Measurements from ENCODE around the gene RAB40C. TPM values are rescaled to one million over a fixed set of nuclear protein-coding genes. Genes with fewer than 3 reads are reported as not detected.

Gene RAB40C
- total RNA-seq, 1 donor from 2014 or later, result 17.3 TPM

DNA sequence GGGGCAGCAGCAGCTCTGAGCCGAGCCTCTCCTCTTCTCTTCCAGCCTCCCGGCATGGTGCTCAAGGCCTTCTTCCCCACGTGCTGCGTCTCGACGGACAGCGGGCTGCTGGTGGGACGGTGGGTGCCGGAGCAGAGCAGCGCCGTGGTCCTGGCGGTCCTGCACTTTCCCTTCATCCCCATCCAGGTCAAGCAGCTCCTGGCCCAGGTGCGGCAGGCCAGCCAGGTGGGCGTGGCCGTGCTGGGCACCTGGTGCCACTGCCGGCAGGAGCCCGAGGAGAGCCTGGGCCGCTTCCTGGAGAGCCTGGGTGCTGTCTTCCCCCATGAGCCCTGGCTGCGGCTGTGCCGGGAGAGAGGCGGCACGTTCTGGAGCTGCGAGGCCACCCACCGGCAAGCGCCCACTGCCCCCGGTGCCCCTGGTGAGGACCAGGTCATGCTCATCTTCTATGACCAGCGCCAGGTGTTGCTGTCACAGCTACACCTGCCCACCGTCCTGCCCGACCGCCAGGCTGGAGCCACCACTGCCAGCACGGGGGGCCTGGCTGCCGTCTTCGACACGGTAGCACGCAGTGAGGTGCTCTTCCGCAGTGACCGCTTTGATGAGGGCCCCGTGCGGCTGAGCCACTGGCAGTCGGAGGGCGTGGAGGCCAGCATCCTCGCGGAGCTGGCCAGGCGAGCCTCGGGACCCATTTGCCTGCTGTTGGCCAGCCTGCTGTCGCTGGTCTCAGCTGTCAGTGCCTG, 15.7 kb upstream of the RAB40C start:
- DNase-seq (ENCODE audit: low spot score), result no peak

DNA sequence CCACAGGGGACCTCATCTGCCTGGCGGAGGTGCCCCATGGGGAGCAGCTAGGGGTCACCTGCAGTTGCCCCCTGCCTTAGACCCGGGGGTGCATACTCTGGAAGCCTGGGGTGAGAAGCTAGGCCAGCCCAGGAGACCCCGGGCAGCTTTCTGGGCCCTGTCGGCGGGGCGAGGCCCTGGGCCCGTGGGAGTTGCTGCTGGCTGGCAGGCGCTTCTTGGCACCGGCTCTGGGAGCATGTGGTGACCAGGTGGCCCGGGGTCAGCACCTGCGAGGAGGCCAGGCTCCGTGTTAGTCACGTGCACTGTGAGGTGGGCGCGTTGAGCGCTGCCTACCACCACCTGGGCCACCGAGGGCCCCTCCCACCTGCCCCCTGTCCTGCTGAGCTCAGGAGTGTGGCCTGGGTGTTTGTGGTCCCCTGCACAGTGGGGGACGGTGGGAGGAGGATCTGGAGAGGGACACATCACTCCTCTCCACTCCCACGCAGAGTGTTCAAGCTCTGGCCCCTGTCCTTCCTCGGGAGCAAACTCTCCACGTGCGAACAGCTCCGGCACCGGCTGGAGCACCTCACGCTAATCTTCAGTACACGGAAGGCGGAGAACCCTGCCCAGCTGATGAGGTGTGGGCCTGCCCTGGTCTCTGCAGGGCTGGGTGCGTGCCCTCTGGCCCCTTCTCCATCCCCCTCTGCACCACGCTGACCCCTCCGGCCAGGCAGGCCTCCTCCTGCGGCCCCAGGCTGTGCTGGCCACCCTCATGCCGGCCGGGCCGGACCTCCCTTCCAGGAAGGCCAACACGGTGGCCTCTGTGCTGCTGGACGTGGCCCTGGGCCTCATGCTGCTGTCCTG, 14.3 kb upstream of the RAB40C start:
- no peak for DNase-seq (ENCODE audit: low spot score)

DNA sequence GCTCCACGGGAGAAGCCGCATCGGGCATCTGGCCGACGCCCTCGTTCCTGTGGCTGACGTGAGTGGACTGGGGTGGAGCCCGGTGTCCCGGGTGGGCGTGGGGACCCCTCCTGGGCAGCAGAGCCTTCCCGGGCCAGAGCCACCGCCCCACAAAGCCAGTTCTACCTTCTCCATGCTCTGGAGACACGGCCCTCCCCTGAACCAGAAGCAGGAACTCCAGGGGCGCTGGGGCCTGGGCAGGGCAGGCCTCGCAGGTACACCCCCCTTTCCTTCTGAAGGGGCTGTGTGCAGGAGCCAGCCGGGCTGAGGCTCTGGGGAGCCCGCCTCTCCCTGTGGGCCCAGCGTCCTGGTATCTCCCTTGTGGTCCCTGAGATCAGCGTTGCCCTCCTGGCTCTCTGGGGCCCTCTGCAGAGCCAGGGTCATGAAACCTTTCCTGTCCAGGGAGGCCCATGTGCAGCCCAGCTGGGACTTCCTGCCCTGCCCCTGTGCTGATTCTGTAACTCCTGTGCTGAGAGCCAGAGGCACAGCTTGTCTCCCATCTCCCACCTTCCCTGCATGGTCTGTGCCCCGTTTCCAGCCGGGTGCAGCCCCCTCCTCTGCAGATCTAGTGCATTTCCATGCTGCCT, 13.6 kb upstream of the RAB40C start:
- no peak for DNase-seq (ENCODE audit: low spot score)

DNA sequence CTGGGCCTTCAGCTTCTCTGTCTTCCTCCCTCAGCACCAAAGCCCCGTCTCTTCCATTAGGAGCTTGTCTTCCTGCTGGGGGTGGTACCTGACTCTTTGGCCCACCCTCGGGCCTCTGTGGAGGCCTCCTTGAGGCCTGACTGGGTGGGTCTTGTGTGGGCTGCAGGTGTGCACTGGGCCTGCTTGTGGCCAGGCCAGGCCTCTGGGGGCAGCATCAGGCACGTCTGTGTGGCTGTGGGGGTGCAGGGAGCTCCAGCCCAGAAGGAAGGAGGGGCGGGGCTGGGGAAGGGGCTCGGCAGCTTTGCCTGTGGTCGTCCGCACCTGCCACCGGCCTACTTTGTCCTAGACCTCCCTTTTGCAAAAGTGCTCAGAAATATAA, 13.1 kb upstream of the RAB40C start:
- no peak for DNase-seq (ENCODE audit: low spot score)

DNA sequence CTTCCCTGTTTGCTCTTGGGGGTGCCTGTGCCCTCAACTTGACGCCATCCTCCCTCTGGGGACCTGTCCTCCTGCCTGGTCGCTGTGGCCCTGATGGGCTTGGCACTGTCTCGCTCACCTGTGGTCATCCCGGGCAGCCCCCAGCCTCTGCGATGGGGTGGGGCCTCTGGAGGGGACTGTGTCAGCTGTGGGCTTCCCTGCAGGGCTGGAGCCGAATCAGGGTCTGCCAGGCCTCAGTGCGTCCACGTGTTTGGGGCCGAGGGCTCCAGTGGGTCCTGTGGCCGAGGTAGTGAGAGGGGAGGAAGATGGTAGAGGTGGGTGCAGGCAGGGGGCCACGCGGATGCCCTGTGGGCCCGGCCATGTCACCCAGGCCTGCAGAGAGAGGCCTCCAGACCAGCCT, 12.1 kb upstream of the RAB40C start:
- no peak for DNase-seq (ENCODE audit: low spot score)

DNA sequence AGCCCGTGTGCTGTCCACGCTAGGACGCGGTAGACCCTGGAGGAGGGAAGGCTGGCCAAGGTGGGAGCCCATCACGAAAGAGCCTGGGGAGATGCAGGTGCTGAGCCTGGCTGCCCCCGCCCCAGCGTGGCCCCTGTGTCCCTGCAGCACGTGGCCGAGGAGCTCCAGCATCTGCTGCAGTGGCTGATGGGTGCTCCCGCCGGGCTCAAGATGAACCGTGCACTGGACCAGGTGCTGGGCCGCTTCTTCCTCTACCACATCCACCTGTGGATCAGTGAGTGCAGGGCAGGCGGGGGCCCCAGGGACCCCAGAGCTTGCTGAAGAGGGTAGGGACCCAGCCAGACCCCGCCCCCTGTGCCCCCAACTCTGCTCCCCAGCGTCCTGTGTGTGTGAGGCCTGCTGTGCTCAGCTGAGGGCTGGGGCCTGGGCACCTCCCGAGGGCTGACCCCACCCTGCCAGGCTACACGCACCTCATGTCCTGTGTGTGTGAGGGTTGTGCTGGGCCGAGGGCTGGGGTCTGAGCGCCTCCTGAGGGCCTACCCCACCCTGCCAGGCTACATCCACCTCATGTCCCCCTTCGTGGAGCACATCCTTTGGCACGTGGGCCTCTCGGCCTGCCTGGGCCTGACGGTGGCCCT, 11.5 kb upstream of the RAB40C start:
- no peak for DNase-seq (ENCODE audit: low spot score)

DNA sequence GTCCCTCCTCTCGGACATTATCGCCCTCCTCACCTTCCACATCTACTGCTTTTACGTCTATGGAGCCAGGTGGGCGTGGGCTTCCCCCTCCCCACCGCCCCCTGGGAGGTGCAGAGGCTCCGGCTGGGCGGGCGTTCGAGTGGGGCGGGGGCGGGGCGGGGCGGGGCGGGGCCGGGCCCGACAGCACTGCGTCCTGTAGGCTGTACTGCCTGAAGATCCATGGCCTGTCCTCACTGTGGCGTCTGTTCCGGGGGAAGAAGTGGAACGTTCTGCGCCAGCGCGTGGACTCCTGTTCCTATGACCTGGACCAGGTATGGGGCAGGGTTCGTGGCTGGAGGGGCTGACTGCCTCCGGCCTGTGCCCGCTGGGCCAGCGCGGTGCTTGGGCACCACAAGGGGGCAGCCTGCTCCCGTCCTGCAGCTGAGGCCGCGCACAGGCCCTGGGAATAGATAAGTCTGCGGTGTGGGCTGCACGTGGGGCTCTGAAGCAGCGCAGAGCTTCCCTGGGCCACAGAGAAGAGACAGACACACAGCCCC, 10.9 kb upstream of the RAB40C start:
- no peak for DNase-seq (ENCODE audit: low spot score)

DNA sequence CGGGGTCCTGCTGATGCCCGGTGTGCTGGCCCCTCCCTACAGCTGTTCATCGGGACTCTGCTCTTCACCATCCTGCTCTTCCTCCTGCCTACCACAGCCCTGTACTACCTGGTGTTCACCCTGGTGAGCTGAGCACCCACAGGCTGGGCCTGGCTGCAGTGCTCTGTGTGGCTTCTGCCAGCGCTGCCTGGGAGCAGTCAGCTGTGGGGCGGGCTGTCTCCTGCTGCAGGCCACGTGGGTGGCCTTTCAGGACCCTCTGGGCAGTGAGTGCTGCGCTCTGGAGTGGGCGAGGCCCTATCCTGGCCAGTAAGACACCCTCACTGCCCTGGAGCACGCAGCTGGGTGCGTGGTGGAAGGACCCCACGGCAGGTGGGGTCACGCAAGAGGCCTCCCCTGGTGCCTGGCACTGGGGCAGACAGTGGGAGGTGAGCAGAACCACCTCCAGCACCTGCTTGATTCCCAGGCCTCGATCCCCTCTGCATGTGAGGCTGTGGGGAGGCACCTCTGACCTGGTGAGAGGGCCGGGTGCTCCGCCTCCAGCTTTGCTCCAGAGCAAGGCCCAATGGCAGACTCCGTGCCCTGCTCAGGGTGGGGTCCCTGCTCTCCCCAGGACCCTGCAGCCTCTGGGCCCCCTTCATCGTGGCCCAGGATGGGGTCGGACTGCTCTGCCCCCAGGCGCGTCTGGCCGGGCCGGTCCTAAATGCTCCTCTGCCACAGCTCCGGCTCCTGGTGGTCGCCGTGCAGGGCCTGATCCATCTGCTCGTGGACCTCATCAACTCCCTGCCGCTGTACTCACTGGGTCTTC, 9.5 kb upstream of the RAB40C start:
- no peak for DNase-seq (ENCODE audit: low spot score)

DNA sequence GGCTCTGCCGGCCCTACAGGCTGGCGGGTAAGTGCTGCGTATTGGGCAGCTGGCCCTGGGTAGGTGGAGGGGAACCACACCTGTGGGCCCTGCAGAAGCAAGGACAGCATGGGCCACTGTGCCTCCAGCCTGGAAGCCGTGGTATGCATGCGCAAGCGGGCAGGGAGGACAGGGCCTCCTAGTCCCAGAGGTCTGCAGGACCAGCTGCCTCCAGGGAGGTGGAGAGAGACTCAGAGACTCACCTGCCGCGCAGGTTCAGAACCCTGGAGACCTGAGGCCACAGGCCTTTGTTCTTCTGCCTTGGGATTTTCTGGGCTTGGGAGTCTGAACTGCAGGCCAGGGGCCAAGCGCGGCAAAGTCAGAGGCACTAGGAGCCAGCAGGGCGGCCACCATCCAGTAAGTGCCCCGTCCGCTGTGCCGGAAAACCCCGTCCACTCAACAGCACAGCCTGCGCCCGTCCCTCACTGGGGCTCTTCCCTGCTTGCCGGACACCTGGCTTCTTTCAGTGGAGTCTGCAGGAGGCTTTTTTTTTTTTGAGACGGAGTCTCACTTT, 8.8 kb upstream of the RAB40C start:
- DNase-seq (ENCODE audit: low spot score), result no peak

DNA sequence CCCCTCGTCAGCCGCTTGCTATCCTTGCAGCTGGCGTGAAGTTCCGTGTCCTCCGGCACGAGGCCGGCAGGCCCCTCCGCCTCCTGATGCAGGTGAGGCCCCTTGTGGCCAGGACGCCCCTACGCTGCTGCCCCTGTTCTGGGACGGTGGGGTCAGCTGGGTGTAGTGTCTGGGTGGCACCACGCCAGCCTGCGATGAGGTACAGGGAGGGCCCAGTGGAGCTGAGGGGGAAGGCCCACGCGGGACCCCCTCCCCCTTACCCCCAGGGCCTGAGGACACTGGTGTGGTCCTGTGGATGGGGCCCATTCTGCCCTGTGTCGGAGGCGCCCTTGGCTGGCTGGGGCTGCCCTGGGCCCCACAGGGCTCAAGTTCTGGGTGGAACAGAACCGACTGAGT, 7.7 kb upstream of the RAB40C start:
- no peak for DNase-seq (ENCODE audit: low spot score)

DNA sequence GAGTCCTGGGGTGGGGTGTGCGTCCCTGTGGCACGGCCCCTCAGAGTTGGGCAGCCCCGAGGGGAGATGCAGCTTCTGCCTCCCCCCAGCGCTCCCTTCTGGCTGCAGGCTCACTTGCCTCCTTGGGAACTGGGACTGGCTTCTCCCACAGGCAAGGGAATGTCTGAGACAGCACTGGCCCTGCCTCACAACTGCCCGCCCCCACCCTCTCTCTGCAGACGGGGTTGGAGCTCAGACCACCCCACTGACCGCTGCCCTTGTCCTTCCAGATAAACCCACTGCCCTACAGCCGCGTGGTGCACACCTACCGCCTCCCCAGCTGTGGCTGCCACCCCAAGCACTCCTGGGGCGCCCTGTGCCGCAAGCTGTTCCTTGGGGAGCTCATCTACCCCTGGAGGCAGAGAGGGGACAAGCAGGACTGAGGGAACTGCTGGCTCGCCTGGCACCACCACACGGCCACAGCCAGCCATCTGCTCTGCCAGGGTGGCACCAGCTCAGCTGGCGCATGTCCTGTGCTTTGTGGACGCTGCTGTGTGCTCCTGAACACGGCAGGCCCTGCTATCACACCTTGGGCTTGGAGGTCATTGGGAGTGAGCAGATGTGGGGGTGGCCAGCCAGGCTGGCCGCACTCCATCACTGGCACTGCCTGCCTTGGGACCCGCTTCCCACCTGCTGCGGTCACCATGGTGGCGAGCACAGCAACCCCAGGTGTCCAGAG, 7.1 kb upstream of the RAB40C start:
- DNase-seq (ENCODE audit: low spot score), result no peak

DNA sequence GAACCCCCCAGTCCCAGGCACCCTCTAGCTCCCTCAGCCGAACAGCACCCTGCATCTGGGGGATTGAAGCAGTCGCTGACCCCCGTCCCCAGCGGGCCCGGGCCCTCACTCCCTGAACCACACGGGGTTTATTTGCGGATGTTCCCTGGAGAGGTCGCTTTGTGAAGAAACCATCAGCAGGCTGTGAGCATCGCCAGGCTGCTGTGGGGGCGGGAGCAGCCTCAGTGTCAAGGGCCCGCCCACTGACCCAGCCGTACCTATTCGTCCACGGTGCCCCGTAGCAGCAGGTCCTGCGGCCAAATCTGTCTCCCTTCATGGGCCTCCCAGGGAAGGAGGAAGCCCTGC, 6.4 kb upstream of the RAB40C start:
- DNase-seq (ENCODE audit: low spot score), result no peak

DNA sequence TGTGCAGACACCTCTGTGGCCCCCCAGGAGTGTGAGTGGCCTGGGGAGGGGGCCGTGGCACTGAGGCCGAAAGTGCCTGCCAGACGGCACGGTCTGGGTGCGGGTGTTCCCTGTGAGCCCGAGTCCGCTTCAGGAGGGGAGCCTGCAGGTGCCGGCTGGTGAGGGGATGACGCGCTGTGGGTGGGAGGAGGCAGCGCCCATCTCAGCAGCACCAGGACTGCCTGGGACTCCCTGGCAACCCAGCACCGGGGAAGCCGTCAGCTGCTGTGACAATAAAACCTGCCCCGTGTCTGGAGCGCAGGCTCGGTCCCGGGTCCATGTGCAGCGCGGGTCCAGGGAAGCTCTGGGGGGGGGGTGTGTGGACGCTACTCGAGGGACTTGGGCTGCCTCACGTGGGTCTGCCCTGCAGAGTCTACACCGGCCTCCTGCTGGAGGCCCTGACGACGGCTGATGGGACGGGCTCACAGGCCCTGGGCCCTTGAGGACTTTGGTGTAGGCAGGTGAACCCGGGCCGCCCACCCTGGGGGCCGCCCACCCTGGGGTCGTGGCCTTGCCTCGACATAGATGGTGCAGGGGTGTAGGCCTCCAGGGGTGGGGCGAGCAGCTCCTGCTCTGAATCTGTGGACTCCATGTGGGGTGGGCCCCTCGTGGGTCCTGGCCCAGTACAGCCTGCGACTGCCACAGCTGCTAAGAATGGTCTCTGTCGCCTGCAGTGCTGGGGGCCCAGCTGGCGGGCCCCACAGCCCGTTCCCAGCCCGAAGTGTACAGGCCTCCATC, 5.9 kb upstream of the RAB40C start:
- DNase-seq (ENCODE audit: low spot score), result no peak

DNA sequence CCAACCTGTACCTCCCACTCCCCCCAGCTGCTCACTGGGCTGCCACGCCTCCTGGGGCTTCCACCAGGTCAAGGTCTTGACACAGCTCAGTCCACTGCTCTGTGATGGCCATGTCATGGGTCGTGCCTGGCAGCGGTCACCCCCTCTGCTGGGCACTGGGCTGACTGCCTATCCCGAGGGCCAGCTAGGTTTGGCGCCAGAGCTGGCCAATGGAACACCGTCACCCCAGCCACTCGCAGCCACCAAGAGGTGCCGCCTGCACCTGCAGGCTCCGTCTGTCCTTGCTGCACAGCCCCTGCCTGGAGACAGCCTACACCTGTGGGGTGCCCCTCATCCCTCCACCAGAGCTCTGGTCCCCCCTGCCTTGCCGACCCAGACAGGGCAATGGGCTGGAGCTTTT, 4.5 kb upstream of the RAB40C start:
- no peak for DNase-seq (ENCODE audit: low spot score)

DNA sequence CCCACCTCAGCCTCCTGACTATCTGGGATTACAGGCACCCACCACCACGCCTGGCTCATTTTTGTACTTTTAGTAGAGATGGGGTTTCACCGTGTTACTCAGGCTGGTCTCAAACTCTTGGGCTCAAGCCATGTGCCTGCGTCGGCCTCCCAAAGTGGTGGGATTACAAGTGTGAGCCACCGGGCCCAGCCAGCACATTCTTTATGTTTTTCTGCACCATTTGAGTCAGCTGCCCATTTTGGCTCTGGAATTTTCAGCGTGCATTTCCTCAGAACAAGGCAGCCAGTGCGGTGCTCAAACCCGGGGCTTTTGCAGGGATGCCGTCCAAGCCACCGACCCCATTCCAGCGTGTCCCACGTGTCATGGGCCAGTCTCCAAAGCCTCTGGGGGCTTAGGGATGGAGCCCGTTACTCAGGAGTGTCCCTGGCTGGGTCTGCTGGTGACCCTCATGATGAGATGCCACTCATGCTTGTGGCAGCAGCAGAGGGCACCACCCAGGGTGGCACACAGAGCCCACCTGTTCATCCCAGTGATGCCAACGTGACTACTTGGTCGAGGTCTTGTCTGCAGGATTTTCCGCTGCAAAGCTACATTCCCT, 3.7 kb upstream of the RAB40C start:
- DNase-seq (ENCODE audit: low spot score), result no peak

DNA sequence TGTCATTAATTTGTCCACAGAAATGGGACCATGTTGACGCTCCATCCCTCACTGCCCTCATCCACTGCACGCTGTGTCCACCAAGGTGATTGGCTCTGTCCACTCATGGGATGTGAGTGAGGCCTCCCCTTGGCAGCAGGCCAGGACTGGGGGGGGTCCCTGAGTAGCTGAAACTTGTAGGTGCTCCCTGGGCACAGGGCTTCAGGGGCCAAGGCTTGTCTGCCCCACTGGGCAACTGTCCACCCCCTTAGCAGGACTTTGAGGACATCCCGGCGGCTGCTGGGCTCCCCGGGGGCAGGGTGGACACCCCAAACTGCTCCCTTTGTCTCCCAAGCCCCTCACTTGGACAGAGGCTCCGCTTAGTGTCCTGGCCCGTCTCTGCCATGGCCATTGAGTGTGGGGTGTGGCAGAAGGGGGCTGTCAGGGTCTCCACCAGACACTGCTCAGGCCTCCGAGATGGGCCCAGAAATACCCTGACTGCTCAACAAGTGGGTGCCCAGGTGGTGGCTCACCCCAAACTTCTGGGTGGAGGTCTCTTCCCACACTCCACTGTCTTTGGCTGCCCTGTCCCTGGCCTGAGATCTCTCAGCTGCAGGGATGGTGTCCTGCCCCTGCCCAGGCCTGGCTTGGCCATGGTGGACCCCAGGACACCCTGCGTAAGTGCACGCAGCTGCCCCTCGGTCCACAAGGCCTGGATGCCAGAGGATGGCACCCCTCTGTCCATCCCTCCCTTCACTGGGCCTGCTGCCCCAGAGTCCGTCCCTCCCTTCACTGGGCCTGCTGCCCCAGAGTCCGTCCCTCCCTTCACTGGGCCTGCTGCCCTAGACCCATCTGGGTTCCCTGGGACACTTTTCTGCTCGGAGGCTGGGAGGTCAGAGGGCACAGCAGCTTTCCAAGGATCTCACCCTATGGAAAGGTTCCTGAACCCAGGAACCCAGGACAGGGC, 2.9 kb upstream of the RAB40C start:
- no peak for DNase-seq (ENCODE audit: low spot score)

DNA sequence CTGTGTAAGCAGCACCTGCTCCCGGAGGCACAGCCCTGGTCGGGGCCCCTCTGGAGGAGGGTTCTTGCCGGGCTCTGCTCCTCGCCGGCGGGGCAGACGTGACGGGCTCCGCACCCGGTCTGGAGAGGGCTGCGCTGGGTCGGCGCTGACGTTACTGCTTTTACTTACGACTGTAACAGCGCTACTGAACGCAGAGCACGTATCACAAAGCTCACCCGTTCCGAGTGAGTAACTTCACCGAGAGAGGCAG, 1.3 kb upstream of the RAB40C start:
- DNase-seq (ENCODE audit: low spot score), result no peak

Data from mesenteric fat pad (tissue), 1 donor.